SK-N-SH treated with all-trans-retinoic acid at 6 μM for 48 hours (cell line): ENCODE measurements around the gene PCSK2.

Source experiments
- BACH2 ChIP-seq: fragments of 250-450 bp; sonication (Bioruptor Pico); IDR thresholded peaks from 2 replicates; pipeline ENCODE4 v1.9.0; 2021; ENCODE audit warnings: mild to moderate bottlenecking, borderline replicate concordance
- PATZ1 ChIP-seq: fragments of 250-450 bp; sonication (Bioruptor Pico); IDR thresholded peaks from 2 replicates; pipeline ENCODE4 v1.8.0; 2020; ENCODE audit warnings: mild to moderate bottlenecking, moderate library complexity, borderline replicate concordance
- RARB ChIP-seq: fragments of 250-450 bp; sonication (Bioruptor Pico); IDR thresholded peaks from 2 replicates; pipeline ENCODE4 v1.8.0; 2021; ENCODE audit warnings: mild to moderate bottlenecking, moderate library complexity

DNA sequence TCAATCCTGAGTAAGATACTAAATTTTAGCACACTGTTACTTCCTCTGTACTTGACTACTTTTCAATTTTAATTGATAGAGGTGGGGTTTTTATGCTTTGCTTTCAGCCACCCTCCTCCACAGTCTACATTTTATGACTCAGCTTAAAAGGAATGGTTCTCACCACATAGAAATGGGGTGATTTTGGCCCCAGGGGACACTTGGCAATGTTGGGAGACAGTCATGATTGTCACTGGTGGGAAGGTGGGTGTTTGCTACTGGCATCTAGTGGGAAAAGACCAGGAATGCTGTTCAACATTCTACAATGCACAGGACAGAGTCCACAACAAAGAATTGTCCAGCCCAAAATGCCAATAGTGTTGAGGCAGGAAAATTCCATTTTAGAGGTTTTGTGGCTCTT is 71.3 kb downstream of the PCSK2 start:
- TF ChIP-seq RARB (CRISPR knock-in tag) (no peak), PATZ1 (CRISPR knock-in tag) (no peak), BACH2 (CRISPR knock-in tag) (no peak)
